T-helper 17 cell (primary cell): Measurements from ENCODE around the gene ADAMTSL2. TPM values are rescaled to one million over a fixed set of nuclear protein-coding genes. Genes with fewer than 3 reads are reported as not detected.
A peak's percentile ranks its signal among the peaks of the same experiment; 100 is the strongest.

Experiments used
- ATAC-seq: fragments of 150-1000 bp; cut with Tn5 transposase; 2 replicates; pipeline ENCODE4 v1.10.0; 2021; ENCODE audit warnings: mild to moderate bottlenecking, moderate library complexity
- DNase-seq, 3 donors: peaks; one replicate each; pipeline versions ENCODE4 v3.0.0 to v3.0.0-alpha.2; 2020 to 2021
- H3K9me3 ChIP-seq: one replicate; pipeline ENCODE4 v1.7.0; 2013; ENCODE audit warnings: low read length, mild to moderate bottlenecking; ENCODE audit not compliant: control insufficient read depth, poor library complexity, severe bottlenecking
- H3K27ac Mint-ChIP-seq: one replicate; pipeline ENCODE4 v1.8.0; 2022; ENCODE audit warnings: mild to moderate bottlenecking, moderate library complexity, mixed read lengths
- H3K27me3 Mint-ChIP-seq: one replicate; pipeline ENCODE4 v1.8.0; 2022; ENCODE audit warnings: mixed read lengths
- H3K36me3 Mint-ChIP-seq: one replicate; pipeline ENCODE4 v1.8.0; 2022; ENCODE audit warnings: low read depth, mixed read lengths
- H3K4me1 Mint-ChIP-seq: one replicate; pipeline ENCODE4 v1.8.0; 2022; ENCODE audit warnings: mild to moderate bottlenecking, mixed read lengths
- H3K4me3 Mint-ChIP-seq: one replicate; pipeline ENCODE4 v1.8.0; 2022; ENCODE audit warnings: mild to moderate bottlenecking, moderate library complexity, mixed read lengths
- total RNA-seq, 4 donors: library from RNA in 2 of 4; stranded (reverse) in 2 of 4; gene quantifications; one replicate each; pipeline ENCODE4 v1.2.3 and lab custom pipeline; 2022 to 2026

The ADAMTSL2 gene
- total RNA-seq (not detected), total RNA-seq (lab: John Stamatoyannopoulos, UW) (0 to 0.23 reads per million in 2 donors)

DNA sequence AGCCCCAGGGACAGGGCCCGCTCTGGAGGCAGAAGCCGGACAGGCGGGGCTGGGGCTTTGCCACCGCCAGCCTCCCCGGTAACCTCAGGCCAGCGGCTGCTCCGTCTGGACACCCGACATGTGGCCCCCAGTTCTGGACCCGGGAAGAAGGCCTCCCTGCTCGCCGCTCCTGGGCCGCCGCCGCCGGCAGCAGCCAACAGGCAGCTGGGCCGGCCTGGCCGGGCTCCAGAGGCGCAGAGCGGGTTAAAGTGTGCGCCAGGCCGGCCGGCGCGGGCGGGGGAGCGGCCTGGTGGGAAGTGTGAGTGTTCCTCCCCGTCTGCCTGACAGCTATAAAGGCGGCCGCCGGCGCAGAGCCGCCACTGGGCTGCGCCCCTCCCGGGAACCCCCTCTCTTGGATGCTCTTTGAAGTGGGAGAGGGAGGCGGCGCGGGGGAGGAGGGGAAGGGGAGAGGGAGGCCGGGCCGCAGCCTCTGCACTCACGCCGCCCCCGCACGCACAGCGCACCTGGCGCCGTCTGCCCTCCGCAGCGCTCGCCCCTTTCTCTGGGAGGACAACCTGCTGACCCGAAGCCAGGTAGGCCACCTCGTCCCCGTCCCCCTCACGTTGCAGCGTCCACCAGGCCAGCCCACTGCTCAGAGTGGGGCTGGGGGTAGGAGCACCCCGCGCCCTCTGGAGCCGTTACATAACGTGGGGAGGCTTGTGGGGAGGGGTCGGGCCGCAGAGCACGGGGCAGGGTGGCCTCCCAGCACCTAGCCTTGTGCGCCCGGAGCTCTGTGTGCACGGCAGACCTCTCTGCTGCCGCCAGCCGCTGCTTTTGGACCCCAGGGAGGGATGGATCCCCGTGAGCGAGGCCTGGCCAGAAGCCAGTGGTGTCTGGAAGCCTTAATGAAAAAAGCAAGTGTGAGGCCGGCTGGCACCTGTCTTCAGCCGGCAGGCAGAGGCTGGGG, at the start of gene ADAMTSL2:
TSS of gene ADAMTSL2 (plus strand) at position 359 of the 946 bp plus-strand sequence. CDS start 2,009 bp downstream, outside the sequence.
- DNase-seq (no peak), ATAC-seq (peak; percentile 67)
- Mint-ChIP-seq H3K27me3 (peaks cover 35% of the 10 kb centered on the region), H3K36me3 (no peaks in the 10 kb centered on the region), H3K4me1 (peaks cover 5% of the 10 kb centered on the region), H3K4me3 (peak within 1 kb of the TSS; percentile 43), H3K27ac (no peak within 1 kb of the TSS)
- H3K9me3 ChIP-seq = no peaks in the 10 kb centered on the region

DNA sequence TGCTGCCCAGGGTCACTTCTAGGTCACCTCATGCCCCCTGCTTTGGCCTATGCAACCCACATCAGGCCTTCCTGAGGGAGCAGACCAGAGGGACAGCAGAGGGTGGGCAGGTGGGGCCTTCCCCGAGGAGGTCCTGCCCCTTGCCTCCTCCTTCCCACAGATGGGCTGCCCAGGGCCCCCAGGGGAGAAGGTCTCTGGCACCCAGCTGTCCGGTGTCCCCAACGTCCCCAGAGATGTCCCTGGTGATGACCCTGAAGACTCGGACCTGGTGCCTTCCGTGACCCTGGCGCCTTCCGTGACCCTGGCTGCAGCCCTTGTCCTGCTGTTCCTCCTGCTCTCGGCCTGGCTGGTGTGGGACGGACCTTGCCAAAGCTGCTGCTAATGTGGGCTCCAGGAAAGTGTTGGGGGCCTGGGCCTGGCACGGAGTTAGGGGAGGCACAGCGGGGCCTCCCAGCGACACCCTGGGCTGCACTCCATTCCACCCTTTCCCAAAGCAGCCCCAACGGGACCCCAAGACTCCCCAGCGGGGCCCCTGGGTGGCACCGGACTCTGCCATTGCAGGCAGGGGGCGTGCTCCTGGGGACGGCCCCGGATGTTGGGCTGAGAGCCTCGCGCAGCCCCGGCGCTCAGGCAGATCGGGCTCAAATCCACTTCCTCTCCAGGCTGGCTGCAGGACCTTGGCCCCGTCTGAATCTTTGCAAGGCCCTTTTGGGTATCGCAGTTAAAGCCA, 48.8 kb upstream of the ADAMTSL2 start:
- Mint-ChIP-seq H3K4me3 (peak overlapping the region; percentile 39), H3K27ac (no peak overlapping the region), H3K27me3 (peaks cover 27% of the 10 kb centered on the region), H3K4me1 (peaks cover 3% of the 10 kb centered on the region), H3K36me3 (no peaks in the 10 kb centered on the region)
- H3K9me3 ChIP-seq = no peaks in the 10 kb centered on the region
- ATAC-seq (peak; percentile 27), DNase-seq (no peak)

GRCh38 chr9:133487331-133487725, 47.2 kb upstream of the ADAMTSL2 start:
- Mint-ChIP-seq H3K4me1 (peaks cover 3% of the 10 kb centered on the region), H3K27ac (no peak overlapping the region), H3K36me3 (no peaks in the 10 kb centered on the region), H3K4me3 (no peak overlapping the region), H3K27me3 (peaks cover 23% of the 10 kb centered on the region)
- DNase-seq (no peak), ATAC-seq (no peak)
- H3K9me3 ChIP-seq = no peaks in the 10 kb centered on the region

DNA sequence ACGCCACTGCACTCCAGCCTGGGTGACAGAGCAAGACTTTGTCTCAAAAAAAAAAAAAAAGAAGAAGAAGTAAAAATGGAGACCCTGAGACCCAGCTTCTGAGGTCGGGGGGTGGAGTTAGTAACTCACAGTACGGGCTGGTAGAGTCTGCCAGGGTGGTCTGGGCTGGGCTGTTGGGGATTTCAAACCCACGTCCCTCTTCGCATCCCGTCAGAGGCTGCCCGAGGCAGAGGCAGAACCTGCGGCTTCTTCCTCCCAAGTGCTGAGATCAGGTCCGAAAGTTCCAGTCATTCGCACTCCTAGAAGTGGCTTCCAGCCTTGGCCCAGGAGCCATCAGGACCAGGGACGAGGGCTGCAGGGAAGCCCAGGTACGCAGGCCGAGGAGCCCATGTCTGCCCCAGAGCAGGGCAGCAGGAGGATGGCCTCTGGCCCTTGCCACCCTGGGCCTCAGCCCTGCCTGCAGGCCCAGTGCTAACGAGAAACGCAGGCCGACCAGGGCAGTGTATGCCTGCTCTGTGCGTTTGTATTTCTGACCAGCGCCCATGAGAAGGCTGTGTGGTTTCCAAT, 45.7 kb upstream of the ADAMTSL2 start:
- Mint-ChIP-seq H3K27ac (no peak overlapping the region), H3K4me3 (no peak overlapping the region), H3K36me3 (no peaks in the 10 kb centered on the region), H3K4me1 (peaks cover 3% of the 10 kb centered on the region), H3K27me3 (peaks cover 19% of the 10 kb centered on the region)
- ATAC-seq (no peak), DNase-seq (no peak)
- H3K9me3 ChIP-seq = no peaks in the 10 kb centered on the region

DNA sequence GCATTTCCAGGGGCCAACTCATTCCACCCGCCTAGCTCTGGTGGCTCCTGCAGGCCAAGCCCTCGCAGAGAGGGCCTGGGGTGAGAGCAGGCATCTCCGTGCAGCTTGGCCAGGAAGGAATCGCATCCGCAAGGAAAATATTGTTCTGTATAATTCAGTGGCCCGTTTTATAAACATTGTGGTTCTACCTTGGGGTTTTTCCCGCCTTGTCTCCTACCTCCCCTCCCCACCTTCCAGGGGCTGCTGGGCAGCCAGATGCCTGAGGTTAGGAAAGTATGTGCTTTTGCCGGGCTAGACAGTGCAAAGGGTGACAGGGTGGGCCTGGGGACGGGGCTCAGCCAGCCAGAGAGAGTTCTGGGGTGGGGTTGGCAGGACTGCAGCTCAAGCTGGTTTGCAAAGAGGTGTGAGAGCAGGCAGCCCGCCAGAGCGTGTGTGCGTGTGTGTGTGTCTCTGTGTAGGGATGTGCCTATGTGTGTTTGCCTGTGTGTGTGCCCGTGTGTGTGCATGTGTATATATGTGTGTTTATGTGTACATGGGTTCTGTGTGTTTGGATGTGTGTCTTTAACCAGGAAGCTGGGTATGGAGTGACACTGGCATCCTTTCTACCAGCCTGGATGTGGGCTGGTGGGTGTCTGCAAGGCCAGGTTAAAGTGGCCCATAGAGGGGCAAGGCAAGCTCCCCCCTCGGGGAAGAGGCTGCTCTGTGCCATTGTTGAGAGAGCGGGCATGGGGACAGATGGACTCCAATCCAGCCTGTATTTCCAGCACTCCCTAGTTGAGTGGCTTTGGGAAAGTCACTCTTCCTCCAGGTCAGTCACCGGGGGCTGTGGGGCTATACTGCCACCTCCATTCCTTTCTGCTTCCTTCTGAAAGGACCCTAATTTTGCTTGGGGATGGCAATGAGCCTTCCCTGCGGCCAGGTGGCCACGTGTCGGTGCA, 45.0 kb upstream of the ADAMTSL2 start:
- peaks cover 3% of the 10 kb centered on the region for H3K4me1 Mint-ChIP-seq
- peaks cover 19% of the 10 kb centered on the region for H3K27me3 Mint-ChIP-seq
- no peak for DNase-seq
- ATAC-seq = no peak
- H3K36me3 Mint-ChIP-seq = no peaks in the 10 kb centered on the region
- no peaks in the 10 kb centered on the region for H3K9me3 ChIP-seq
- H3K4me3 Mint-ChIP-seq = no peak overlapping the region
- no peak overlapping the region for H3K27ac Mint-ChIP-seq

DNA sequence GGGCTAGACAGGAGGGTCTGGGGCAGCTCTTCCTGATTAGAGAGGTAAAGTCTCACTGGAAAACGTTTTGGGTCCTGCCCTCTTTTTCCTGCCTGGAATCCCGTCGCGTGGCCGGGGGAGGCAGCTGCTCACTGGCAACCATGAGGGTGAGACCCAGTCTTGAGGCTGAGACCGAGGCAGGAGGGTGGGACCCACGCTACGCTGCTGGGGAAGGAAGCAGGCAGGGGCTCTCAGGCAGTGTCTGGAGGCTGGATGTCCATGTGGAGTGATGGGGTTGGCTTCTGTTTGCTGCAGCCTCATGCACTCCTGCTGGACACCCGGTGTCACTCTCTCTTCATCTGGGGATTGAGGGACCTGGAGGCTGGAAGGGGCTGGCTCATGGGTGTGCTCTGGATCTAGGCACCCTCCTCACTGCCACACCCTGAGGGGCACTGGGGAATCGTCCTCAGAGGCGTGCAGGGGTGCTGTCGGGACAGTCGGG, 44.3 kb upstream of the ADAMTSL2 start:
- no peaks in the 10 kb centered on the region for H3K9me3 ChIP-seq
- Mint-ChIP-seq H3K36me3 (no peaks in the 10 kb centered on the region), H3K4me1 (peaks cover 3% of the 10 kb centered on the region), H3K4me3 (no peak overlapping the region), H3K27ac (no peak overlapping the region), H3K27me3 (peaks cover 19% of the 10 kb centered on the region)
- ATAC-seq (no peak), DNase-seq (no peak)

GRCh38 chr9:133490865-133491655, 43.4 kb upstream of the ADAMTSL2 start:
- Mint-ChIP-seq H3K4me1 (peaks cover 2% of the 10 kb centered on the region), H3K4me3 (no peak overlapping the region), H3K27me3 (peaks cover 18% of the 10 kb centered on the region), H3K36me3 (no peaks in the 10 kb centered on the region), H3K27ac (no peak overlapping the region)
- no peaks in the 10 kb centered on the region for H3K9me3 ChIP-seq
- no peak for ATAC-seq
- DNase-seq = no peak

GRCh38 chr9:133491656-133491925, 42.9 kb upstream of the ADAMTSL2 start:
- Mint-ChIP-seq H3K27ac (no peak overlapping the region), H3K36me3 (no peaks in the 10 kb centered on the region), H3K4me3 (no peak overlapping the region), H3K4me1 (no peaks in the 10 kb centered on the region), H3K27me3 (peaks cover 14% of the 10 kb centered on the region)
- ATAC-seq (no peak), DNase-seq (no peak)
- H3K9me3 ChIP-seq = no peaks in the 10 kb centered on the region

- ATAC-seq (no peak), DNase-seq (no peak)
- H3K27ac Mint-ChIP-seq = no peak overlapping the region
- H3K36me3 Mint-ChIP-seq = no peaks in the 10 kb centered on the region
- H3K9me3 ChIP-seq = no peaks in the 10 kb centered on the region
- H3K4me3 Mint-ChIP-seq = no peak overlapping the region
- no peaks in the 10 kb centered on the region for H3K4me1 Mint-ChIP-seq
- peaks cover 14% of the 10 kb centered on the region for H3K27me3 Mint-ChIP-seq
Measured at GRCh38 chr9:133492061-133493021, 42.2 kb upstream of the ADAMTSL2 start.

DNA sequence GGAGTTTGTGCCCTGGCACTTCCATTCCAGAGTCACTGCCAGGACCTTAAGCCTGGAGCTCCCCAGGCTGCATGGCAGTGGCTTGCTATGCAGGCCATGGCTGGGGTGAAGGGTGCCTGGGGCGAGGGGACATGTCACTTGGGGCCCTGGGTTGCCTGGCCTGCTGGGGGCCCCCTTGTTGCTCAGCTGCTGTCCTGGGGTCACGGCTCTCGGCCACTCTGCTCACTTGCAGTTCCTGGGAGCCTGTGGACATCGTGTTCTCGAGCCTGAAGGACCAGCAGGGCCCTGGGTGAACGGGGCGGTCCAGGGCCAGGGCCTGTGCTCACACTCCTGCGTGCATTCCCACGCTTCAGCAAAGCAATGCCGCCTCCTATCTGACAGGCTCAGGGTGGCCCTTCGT, 41.1 kb upstream of the ADAMTSL2 start:
- no peaks in the 10 kb centered on the region for H3K36me3 Mint-ChIP-seq
- ATAC-seq (no peak), DNase-seq (no peak)
- peaks cover 20% of the 10 kb centered on the region for H3K27me3 Mint-ChIP-seq
- no peaks in the 10 kb centered on the region for H3K4me1 Mint-ChIP-seq
- H3K9me3 ChIP-seq = no peaks in the 10 kb centered on the region
- no peak overlapping the region for H3K4me3 Mint-ChIP-seq
- H3K27ac Mint-ChIP-seq = no peak overlapping the region

GRCh38 chr9:133493845-133494540, 40.5 kb upstream of the ADAMTSL2 start:
- ATAC-seq (no peak), DNase-seq (no peak)
- Mint-ChIP-seq H3K36me3 (no peaks in the 10 kb centered on the region), H3K4me3 (no peak overlapping the region), H3K4me1 (no peaks in the 10 kb centered on the region), H3K27me3 (peaks cover 23% of the 10 kb centered on the region), H3K27ac (no peak overlapping the region)
- no peaks in the 10 kb centered on the region for H3K9me3 ChIP-seq
